A549 (cell line): ENCODE measurements around the gene LYPD6. TPM values are rescaled to one million over a fixed set of nuclear protein-coding genes. Genes with fewer than 3 reads are reported as not detected.

Experiments used
- ATAC-seq, 2 experiments: fragments of 200-7000 bp in 1 of 2; fragments of >200 bp in 1 of 2; cut with Nextera tagmentation in 1 of 2; cut with Tn5 transposase in 1 of 2; 3 replicates each; pipeline versions ENCODE4 v1.8.0 to v1.9.1; 2018 to 2020; ENCODE audit warnings: mild to moderate bottlenecking in 1 of 2, moderate library complexity in 1 of 2
- CTCF ChIA-PET: fragments of 300-600 bp; sonication (Branson Sonifier 250); formaldehyde crosslinking; extraction: SDS; loops from one replicate; lab custom pipeline; 2021; ENCODE audit warnings: antibody characterized with exemption, inconsistent platforms; lab: Yijun Ruan, JAX
- POLR2A ChIA-PET: fragments of 350-600 bp; formaldehyde crosslinking; extraction: SDS; loops from one replicate; lab custom pipeline; 2021; ENCODE audit warnings: antibody characterized with exemption, inconsistent platforms; lab: Yijun Ruan, JAX
- DNase-seq, 2 experiments: peaks; one replicate each; pipeline versions ENCODE4 v3.0.0 to v3.0.0-alpha.2; 2011 to 2016; ENCODE audit warnings: low read depth in 1 of 2, low spot score in 1 of 2
- FAIRE-seq: peaks from 2 replicates; lab custom pipeline; 2011; peaks lifted over from hg19 to GRCh38; lab: Jason Lieb, UNC
- H3K27ac ChIP-seq, 2 experiments: fragments of >200 bp; sonication (Bioruptor Twin); formaldehyde crosslinking; 3 replicates each; pipeline ENCODE4 v1.5.1; 2016 to 2017
- H3K4me1 ChIP-seq: fragments of >200 bp; sonication (Bioruptor Twin); formaldehyde crosslinking; 3 replicates; pipeline ENCODE4 v1.6.1; 2016
- H3K4me2 ChIP-seq: fragments of >200 bp; sonication (Bioruptor Twin); formaldehyde crosslinking; 3 replicates; pipeline ENCODE4 v1.6.1; 2016
- H3K4me3 ChIP-seq: fragments of >200 bp; sonication (Bioruptor Twin); formaldehyde crosslinking; 3 replicates; pipeline ENCODE4 v1.5.1; 2016
- H3K9me3 ChIP-seq: fragments of >200 bp; sonication (Bioruptor Twin); formaldehyde crosslinking; 3 replicates; pipeline ENCODE4 v1.6.1; 2016
- ATOH8 ChIP-seq: fragments of 250-450 bp; sonication (Bioruptor Pico); IDR thresholded peaks from 2 replicates; pipeline ENCODE4 v1.5.0; 2020; ENCODE audit warnings: low read depth, mild to moderate bottlenecking, moderate library complexity
- CBX8 ChIP-seq: fragments of 200-600 bp; sonication (generic); IDR thresholded peaks from 2 replicates; pipeline ENCODE4 v1.6.1; 2016
- CHD4 ChIP-seq: fragments of 200-600 bp; sonication (generic); IDR thresholded peaks from 2 replicates; pipeline ENCODE4 v1.6.1; 2016; ENCODE audit warnings: antibody characterized with exemption, mild to moderate bottlenecking, borderline replicate concordance
- CTCF ChIP-seq: fragments of >200 bp; sonication (Bioruptor Twin); formaldehyde crosslinking; IDR thresholded peaks from 3 replicates; pipeline ENCODE4 v1.5.1; 2016
- EHF ChIP-seq: fragments of 250-450 bp; sonication (Bioruptor Pico); IDR thresholded peaks from 2 replicates; pipeline ENCODE4 v1.5.0; 2020; ENCODE audit warnings: mild to moderate bottlenecking
- EHMT2 ChIP-seq: fragments of 200-600 bp; sonication (generic); IDR thresholded peaks from 2 replicates; pipeline ENCODE4 v1.6.1; 2016; ENCODE audit warnings: antibody characterized with exemption, low read depth, mild to moderate bottlenecking, moderate library complexity
- ESRRA ChIP-seq: fragments of 150-350 bp; IDR thresholded peaks from 2 replicates; pipeline ENCODE4 v1.6.1; 2014; ENCODE audit warnings: mild to moderate bottlenecking, low read length, borderline replicate concordance
- HDAC2 ChIP-seq: fragments of 200-600 bp; sonication (generic); IDR thresholded peaks from 2 replicates; pipeline ENCODE4 v1.6.1; 2016
- HMGXB4 ChIP-seq: fragments of 250-450 bp; sonication (Bioruptor Pico); IDR thresholded peaks from 2 replicates; pipeline ENCODE4 v1.5.0; 2021; ENCODE audit warnings: mild to moderate bottlenecking, moderate library complexity, borderline replicate concordance
- HOXA7 ChIP-seq: fragments of 250-450 bp; sonication (Bioruptor Pico); IDR thresholded peaks from 2 replicates; pipeline ENCODE4 v1.5.0; 2020; ENCODE audit warnings: mild to moderate bottlenecking, moderate library complexity
- JUNB ChIP-seq: fragments of >200 bp; sonication (Bioruptor Twin); formaldehyde crosslinking; IDR thresholded peaks from 2 replicates; pipeline ENCODE4 v1.6.1; 2016
- MYC ChIP-seq: IDR thresholded peaks from 2 replicates; pipeline ENCODE4 v1.6.1; 2012; ENCODE audit warnings: mild to moderate bottlenecking, inconsistent platforms, low read length, improper control_type of control experiment, borderline replicate concordance
- PHF8 ChIP-seq: fragments of 200-600 bp; sonication (generic); IDR thresholded peaks from 2 replicates; pipeline ENCODE4 v1.6.1; 2016; ENCODE audit warnings: low read depth, mild to moderate bottlenecking, antibody characterized with exemption, moderate library complexity, borderline replicate concordance
- POLR2AphosphoS2 ChIP-seq: conservative IDR thresholded peaks from 2 replicates; pipeline ENCODE4 v1.6.1; 2012; ENCODE audit warnings: low read length, improper control_type of control experiment, inconsistent platforms
- RAD21 ChIP-seq, 2 experiments: fragments of >200 bp in 1 of 2; sonication (Bioruptor Twin) in 1 of 2; formaldehyde crosslinking in 1 of 2; IDR thresholded peaks in 1 of 2; conservative IDR thresholded peaks in 1 of 2; 2 replicates in 1 of 2; 3 replicates in 1 of 2; pipeline ENCODE4 v1.6.1; 2012 to 2018; ENCODE audit warnings: inconsistent platforms in 1 of 2
- RARB ChIP-seq: fragments of 250-450 bp; sonication (Bioruptor Pico); IDR thresholded peaks from 2 replicates; pipeline ENCODE4 v1.8.0; 2021; ENCODE audit warnings: mild to moderate bottlenecking, moderate library complexity
- RFX5 ChIP-seq: fragments of 450-650 bp; IDR thresholded peaks from 2 replicates; pipeline ENCODE4 v1.7.1; 2014; ENCODE audit warnings: antibody characterized with exemption, mild to moderate bottlenecking, moderate library complexity
- RNF2 ChIP-seq: fragments of 200-600 bp; sonication (generic); IDR thresholded peaks from 2 replicates; pipeline ENCODE4 v1.6.1; 2016; ENCODE audit warnings: low read depth, mild to moderate bottlenecking, antibody characterized with exemption, moderate library complexity, borderline replicate concordance
- USF2 ChIP-seq: fragments of 450-650 bp; IDR thresholded peaks from 2 replicates; pipeline ENCODE4 v1.6.1; 2014; ENCODE audit warnings: antibody characterized with exemption
- ZFP36 ChIP-seq: fragments of 450-650 bp; IDR thresholded peaks from 2 replicates; pipeline ENCODE4 v1.6.1; 2014; ENCODE audit warnings: borderline replicate concordance; ENCODE audit not compliant: partially characterized antibody
- ZNF302 ChIP-seq: fragments of 250-450 bp; sonication (Bioruptor Pico); IDR thresholded peaks from 2 replicates; pipeline ENCODE4 v1.9.0; 2021; ENCODE audit warnings: inconsistent platforms, mild to moderate bottlenecking, moderate library complexity
- WGBS: methylation state at CpG from one replicate; pipeline ENCODE4 v1.1.6; 2017; ENCODE audit errors: missing lambda C conversion rate; 5-methylcytosine and 5-hydroxymethylcytosine counted together
- polyA plus RNA-seq, 4 experiments: library from polyadenylated mRNA; depleted of rRNA in 3 of 4; stranded (reverse); fragments of >200 nt; fragmentation: RNase III in 1 of 4; extraction: RNeasy Plus Mini Kit Qiagen cat#74134 plus additional on column Dnase treatment in 1 of 4; gene quantifications; 2 replicates in 3 of 4; 3 replicates in 1 of 4; pipeline ENCODE4 v1.2.3, GENCODE V29; 2011 to 2017

The LYPD6 gene
- polyA plus RNA-seq, 2 of the 4 experiments (the other 2 are of a cell fraction) = 0.08 to 0.09 TPM

- TF ChIP-seq ZFP36 = no peak
- TF ChIP-seq, all 56 proteins: peak for 0
Observed at GRCh38 chr2:149449017-149449416, 118.6 kb downstream of the LYPD6 start (continued).

GRCh38 chr2:149451417-149452165, 121.2 kb downstream of the LYPD6 start:
- no peak for ATAC-seq
- 7% methylated on average over 3 of the region's 3 CpGs for WGBS
- CTCF ChIA-PET = interaction anchor here (1.4 kb wide), 1 partner anchor 16 kb away, joined by 3 read pairs; no protein-coding TSS in a partner anchor

GRCh38 chr2:149456285-149456684, 125.9 kb downstream of the LYPD6 start:
- CTCF ChIA-PET = interaction anchor here (1.3 kb wide), 1 partner anchor 12 kb away, joined by 4 read pairs; no protein-coding TSS in a partner anchor
- no peak overlapping the region for H3K27ac ChIP-seq
- no peak overlapping the region for H3K4me3 ChIP-seq
- no peak overlapping the region for H3K4me2 ChIP-seq
- 4% methylated on average over 2 of the region's 2 CpGs for WGBS
- no peaks in the 10 kb centered on the region; the same call in 2 of the 3 replicates for H3K9me3 ChIP-seq
- ATAC-seq (no peak), DNase-seq (no peak), FAIRE-seq (no peak)
- POLR2A ChIA-PET = no interaction called here
- H3K4me1 ChIP-seq = no peaks in the 10 kb centered on the region
- TF ChIP-seq ATOH8 (no peak), ZNF302 (CRISPR knock-in tag) (no peak), EHF (CRISPR knock-in tag) (no peak), RAD21 (conservative IDR thresholded peaks at IDR 0.05 in 1 of 2, IDR thresholded peaks at IDR 0.05 in 1 of 2) (no peak), POLR2AphosphoS2 (no peak), HMGXB4 (no peak), RFX5 (no peak), EHMT2 (no peak), JUNB (no peak), CHD4 (no peak), RNF2 (no peak), ESRRA (no peak)

More at GRCh38 chr2:149451417-149452165, 121.2 kb downstream of the LYPD6 start:
- no peak overlapping the region for H3K4me3 ChIP-seq
- H3K4me2 ChIP-seq = no peak overlapping the region
- FAIRE-seq (no peak), DNase-seq (no peak)
- H3K9me3 ChIP-seq = no peaks in the 10 kb centered on the region
- TF ChIP-seq RARB (CRISPR knock-in tag) (no peak), CTCF (no peak), MYC (no peak), HDAC2 (no peak), HOXA7 (CRISPR knock-in tag) (no peak), ATOH8 (no peak), PHF8 (no peak), USF2 (no peak), CBX8 (no peak), POLR2AphosphoS2 (no peak)
- H3K27ac ChIP-seq = no peak overlapping the region
- POLR2A ChIA-PET = no interaction called here
- no peaks in the 10 kb centered on the region for H3K4me1 ChIP-seq
